ENCODE data around the gene COX6B2. TPM values are rescaled to one million over a fixed set of nuclear protein-coding genes. Genes with fewer than 3 reads are reported as not detected.

The COX6B2 gene
- polyA plus RNA-seq, 1 of the 3 experiments (the other 2 are of a cell fraction), result 0.74 TPM

GRCh38 chr19:55391191-55391670 is 36.7 kb upstream of the COX6B2 start:
- TF ChIP-seq POLR2AphosphoS5 (IDR thresholded peaks at IDR 0.05; ENCODE audit: low read depth, low read length), result peak; percentile 21
- TF ChIP-seq RXRA (IDR thresholded peaks at IDR 0.05; ENCODE audit: borderline replicate concordance, low read depth), result no peak
- no peak for TF ChIP-seq CTCF (IDR thresholded peaks at IDR 0.05)
- POLR2A ChIA-PET, result interaction anchor here (1.6 to 4.5 kb wide), 2 partner anchors 9 to 16 kb away, joined by 8 to 33 read pairs; partner anchors contain the start of gene UBE2S
- no peak overlapping the region for H3K9ac ChIP-seq
- peaks cover 43% of the 10 kb centered on the region for H3K79me2 ChIP-seq (ENCODE audit: insufficient read depth)
- H3K9me2 ChIP-seq, result no peaks in the 10 kb centered on the region
- peaks cover 42 to 43% of the 10 kb centered on the region in 2 experiments for H3K36me3 ChIP-seq (replicated peaks in 1 of 2; ENCODE audit: control insufficient read depth in 1 of 2, insufficient read depth in 2 of 2, low read length in 1 of 2)
- H3K27me3 ChIP-seq (ENCODE audit: insufficient read depth), result no peaks in the 10 kb centered on the region
- H2AFZ ChIP-seq (ENCODE audit: low read depth), result no peak overlapping the region
- peaks cover 19 to 42% of the 10 kb centered on the region in 2 experiments; a peak in 3 of 4 replicates for H3K4me1 ChIP-seq (ENCODE audit: control insufficient read depth in 1 of 2, insufficient read depth in 2 of 2, low read depth in 1 of 2, low read length in 1 of 2)
- no peaks in the 10 kb centered on the region for H3K9me3 ChIP-seq
- CTCF ChIA-PET, result interaction anchor here (0.9 to 5.3 kb wide), 6 partner anchors 12 to 250 kb away, joined by 3 to 22 read pairs (median 4); no protein-coding TSS in a partner anchor
- WGBS (ENCODE audit: low lambda C conversion rate), result 86% methylated on average over 11 of the region's 12 CpGs
- H3K4me3 ChIP-seq (ENCODE audit: low read depth in 2 of 2, low read length in 1 of 2), result no peak overlapping the region
- peaks cover 62% of the 10 kb centered on the region for H4K20me1 ChIP-seq (ENCODE audit: insufficient read depth)
- no peak overlapping the region for H3K4me2 ChIP-seq
- H3F3A ChIP-seq (replicated peaks; ENCODE audit: insufficient read depth), result peaks cover 42% of the 10 kb centered on the region
- no peak overlapping the region for H3K27ac ChIP-seq (ENCODE audit: low read depth in 2 of 2, low read length in 1 of 2)
- peak; percentile 33 for DNase-seq

GRCh38 chr19:55390461-55390880 is 36.0 kb upstream of the COX6B2 start:
- no peak overlapping the region for H3K4me3 ChIP-seq (ENCODE audit: low read depth in 2 of 2, low read length in 1 of 2)
- H3K9me2 ChIP-seq, result no peaks in the 10 kb centered on the region
- no peak for TF ChIP-seq TCF12 (IDR thresholded peaks at IDR 0.05)
- no peak for TF ChIP-seq FOXJ3 (CRISPR knock-in tag; IDR thresholded peaks at IDR 0.05)
- TF ChIP-seq FOXM1 (IDR thresholded peaks at IDR 0.05; ENCODE audit: low read depth), result no peak
- no peak for TF ChIP-seq ELF1 (IDR thresholded peaks at IDR 0.05)
- no peak for TF ChIP-seq CTCF (IDR thresholded peaks at IDR 0.05)
- TF ChIP-seq MAX (IDR thresholded peaks at IDR 0.05; ENCODE audit: low read depth), result no peak
- TF ChIP-seq EP300 (IDR thresholded peaks at IDR 0.05; ENCODE audit: borderline replicate concordance in 1 of 2, low read depth in 1 of 2, low read length in 1 of 2), result no peak
- no peak for TF ChIP-seq JUND (IDR thresholded peaks at IDR 0.05)
- no peak for TF ChIP-seq TEAD4 (IDR thresholded peaks at IDR 0.05; ENCODE audit: borderline replicate concordance, insufficient read depth)
- no peak for TF ChIP-seq RXRA (IDR thresholded peaks at IDR 0.05; ENCODE audit: borderline replicate concordance, low read depth)
- TF ChIP-seq USF2 (IDR thresholded peaks at IDR 0.05; ENCODE audit: borderline replicate concordance, low read depth, low read length), result no peak
- no peak for TF ChIP-seq GABPA (IDR thresholded peaks at IDR 0.05; ENCODE audit: low read depth)
- no peak for TF ChIP-seq NRF1 (IDR thresholded peaks at IDR 0.05; ENCODE audit: low read depth, low read length)
- no peak for TF ChIP-seq PBX3 (IDR thresholded peaks at IDR 0.05)
- no peak for TF ChIP-seq USF1 (IDR thresholded peaks at IDR 0.05; ENCODE audit: borderline replicate concordance, low read depth)
- TF ChIP-seq SMC3 (IDR thresholded peaks at IDR 0.05; ENCODE audit: low read depth, low read length), result no peak
- H3K4me2 ChIP-seq, result 0 out of 2 replicates have a peak overlapping the region, but pooled peaks have one; percentile 100
- peaks cover 65% of the 10 kb centered on the region for H4K20me1 ChIP-seq (ENCODE audit: insufficient read depth)
- 86% methylated on average over 7 of the region's 7 CpGs for WGBS (ENCODE audit: low lambda C conversion rate)
- H2AFZ ChIP-seq (ENCODE audit: low read depth), result no peak overlapping the region
- peaks cover 43 to 45% of the 10 kb centered on the region in 2 experiments for H3K36me3 ChIP-seq (replicated peaks in 1 of 2; ENCODE audit: control insufficient read depth in 1 of 2, insufficient read depth in 2 of 2, low read length in 1 of 2)
- no peaks in the 10 kb centered on the region for H3K27me3 ChIP-seq (ENCODE audit: insufficient read depth)
- peaks cover 37% of the 10 kb centered on the region for H3F3A ChIP-seq (replicated peaks; ENCODE audit: insufficient read depth)
- no peak for DNase-seq
- POLR2A ChIA-PET, result interaction anchor here (0.5 to 4.5 kb wide), 4 partner anchors 9 to 163 kb away, joined by 3 to 33 read pairs (median 6); partner anchors contain the start of gene UBE2S
- CTCF ChIA-PET, result interaction anchor here (0.7 to 5.3 kb wide), 8 partner anchors 13 to 249 kb away, joined by 3 to 22 read pairs (median 4); no protein-coding TSS in a partner anchor
- peaks cover 19 to 42% of the 10 kb centered on the region in 2 experiments; a peak in 3 of 4 replicates for H3K4me1 ChIP-seq (ENCODE audit: control insufficient read depth in 1 of 2, insufficient read depth in 2 of 2, low read depth in 1 of 2, low read length in 1 of 2)
- H3K27ac ChIP-seq (ENCODE audit: low read depth in 2 of 2, low read length in 1 of 2), result peak overlapping the region in 1 of 2 experiments; percentile 11; a peak in 1 of 4 replicates
- no peak overlapping the region for H3K9ac ChIP-seq
- H3K79me2 ChIP-seq (ENCODE audit: insufficient read depth), result peaks cover 48% of the 10 kb centered on the region
- no peaks in the 10 kb centered on the region for H3K9me3 ChIP-seq
